Caki2 (cell line): ENCODE measurements around the gene FTH1. TPM values are rescaled to one million over a fixed set of nuclear protein-coding genes. Genes with fewer than 3 reads are reported as not detected.

ENCODE experiments used
- DNase-seq: peaks from one replicate; pipeline ENCODE4 v3.0.0-alpha.2; 2015; ENCODE audit warnings: low read depth
- in situ Hi-C: cut with HindIII; loops from 2 replicates; pipeline ENCODE4 v1.10.0; 2016; ENCODE audit warnings: low sequenced_read_pairs, low pct_unique_long_range_greater_than_20kb, mixed read lengths
- total RNA-seq: library from RNA; depleted of rRNA; stranded (reverse); fragments of >200 nt; shearing (Covaris generic); gene quantifications from 2 replicates; pipeline ENCODE4 v1.2.3, GENCODE V29; 2014; ENCODE audit warnings: low replicate concordance

The FTH1 gene
- total RNA-seq, 1 experiment from 2014 or later = 2,721 TPM

GRCh38 chr11:61983419-61983818 lies 16.0 kb upstream of the FTH1 start:
- DNase-seq = no peak
- in situ Hi-C loops = no loop called here

- in situ Hi-C loops = no loop called here
- no peak for DNase-seq
Measured at GRCh38 chr11:61980783-61981541, 13.5 kb upstream of the FTH1 start.

- in situ Hi-C loops = no loop called here
- DNase-seq = no peak
Measured at GRCh38 chr11:61978703-61979661, 11.5 kb upstream of the FTH1 start.

DNA sequence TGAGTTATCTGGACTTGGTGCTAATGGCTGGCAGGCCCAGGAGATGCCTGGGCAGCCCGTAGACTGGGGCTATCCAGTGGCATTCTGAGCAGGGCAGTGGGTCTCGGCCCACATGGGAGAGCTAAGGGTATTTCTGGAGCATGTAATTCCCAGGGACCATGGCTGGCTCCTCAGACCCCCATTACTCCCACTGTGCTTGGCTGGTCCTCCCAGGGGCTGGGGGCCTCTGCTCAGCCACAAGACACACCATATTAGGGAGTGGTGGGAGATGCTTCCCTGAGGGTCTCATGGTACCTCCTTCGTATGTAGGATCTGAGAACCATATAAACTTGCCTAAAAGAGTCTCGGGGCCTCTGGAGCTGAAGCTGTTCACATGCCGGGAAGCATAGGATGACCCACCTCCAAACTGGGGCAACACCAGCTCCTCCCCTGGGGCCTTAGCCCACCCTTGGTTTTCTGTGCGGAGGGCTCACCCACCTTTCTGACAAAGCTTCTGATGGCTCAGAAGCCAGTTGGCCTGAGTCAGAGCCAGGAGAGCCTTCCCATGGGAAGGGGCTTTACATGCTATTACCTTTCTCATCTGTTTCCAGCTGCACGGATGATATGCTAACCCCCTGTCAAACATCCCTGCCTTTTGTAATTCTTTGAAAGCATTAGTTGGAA lies 9.5 kb upstream of the FTH1 start:
- DNase-seq = no peak
- in situ Hi-C loops = no loop called here

- in situ Hi-C loops = no loop called here
- DNase-seq = no peak
Measured at GRCh38 chr11:61976420-61976800, 9.0 kb upstream of the FTH1 start.

GRCh38 chr11:61975638-61976419 lies 8.4 kb upstream of the FTH1 start:
- in situ Hi-C loops = no loop called here
- DNase-seq = no peak

- DNase-seq = no peak
- in situ Hi-C loops = no loop called here
Measured at GRCh38 chr11:61974766-61975631, 7.6 kb upstream of the FTH1 start.

DNA sequence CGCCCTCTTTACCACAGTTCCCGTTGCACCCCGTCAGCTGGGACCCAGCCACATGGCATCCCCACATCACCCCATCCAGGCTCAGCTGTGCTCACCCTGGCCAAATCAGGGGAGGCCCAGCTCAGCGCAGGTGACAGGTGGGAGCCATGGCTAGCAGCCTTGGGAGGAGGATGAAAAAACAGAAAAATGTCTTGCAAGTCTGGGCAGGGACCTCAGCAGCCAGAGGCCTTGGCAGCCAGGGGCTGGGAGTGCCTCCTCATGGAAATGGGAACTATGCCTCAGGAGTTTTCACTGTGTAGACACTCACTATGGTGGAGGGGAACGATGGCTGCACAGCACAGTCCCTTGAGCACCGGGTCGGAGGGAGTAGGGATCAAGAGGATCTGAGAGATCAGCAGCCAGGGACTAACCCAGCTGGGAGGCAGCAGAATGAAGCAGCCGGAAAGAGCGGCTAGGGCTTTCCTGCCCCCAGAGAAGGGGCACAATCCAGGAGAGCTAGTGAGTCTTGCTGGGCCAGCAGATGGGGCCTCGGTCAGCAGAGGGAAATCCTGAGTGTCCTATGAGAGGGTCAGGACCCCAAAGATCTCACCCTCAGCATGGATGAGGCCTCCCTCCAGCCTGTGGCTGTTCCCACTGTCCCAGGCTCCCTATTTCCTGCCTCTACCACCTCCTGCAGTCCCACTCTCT lies 6.2 kb upstream of the FTH1 start:
- in situ Hi-C loops = no loop called here
- no peak for DNase-seq

DNA sequence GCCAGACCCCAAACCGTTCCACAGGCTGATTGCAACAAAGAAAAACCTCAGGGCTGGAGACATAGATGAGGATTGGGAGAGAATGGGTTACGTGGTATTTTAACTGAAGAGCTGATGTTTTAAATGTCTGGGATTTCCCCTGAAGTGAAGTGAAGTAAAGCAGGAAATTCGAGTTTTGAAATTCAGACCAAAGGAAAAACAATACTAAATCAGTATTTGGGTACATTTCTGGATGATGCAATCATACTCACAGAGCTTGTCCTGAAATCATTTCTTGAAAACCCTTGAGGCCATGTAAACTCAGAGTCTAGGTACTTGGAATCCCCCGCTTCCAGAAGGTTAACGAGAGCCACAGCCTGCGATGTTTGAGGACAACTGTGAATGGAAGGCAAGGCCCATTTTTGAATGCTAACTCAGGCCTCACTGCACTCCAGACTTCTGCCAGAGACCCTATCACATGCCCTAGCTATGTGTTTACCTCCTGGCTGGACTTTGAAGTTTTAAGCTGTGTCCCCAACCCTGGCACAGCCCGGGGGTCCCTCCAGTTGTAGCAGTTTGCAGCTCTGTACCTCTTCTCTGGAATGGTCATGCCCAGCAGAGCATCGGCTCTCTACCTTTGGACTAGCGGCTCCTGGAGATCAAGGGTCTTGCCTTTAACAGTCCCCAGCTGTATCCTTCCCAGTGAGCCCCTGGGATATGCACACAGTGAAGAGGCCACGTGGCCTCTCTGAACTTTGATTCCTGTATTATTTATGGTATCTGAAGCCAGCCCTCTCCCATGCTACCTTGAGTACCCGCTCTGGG lies 5.4 kb upstream of the FTH1 start:
- in situ Hi-C loops = no loop called here
- peak; percentile 93 for DNase-seq

DNA sequence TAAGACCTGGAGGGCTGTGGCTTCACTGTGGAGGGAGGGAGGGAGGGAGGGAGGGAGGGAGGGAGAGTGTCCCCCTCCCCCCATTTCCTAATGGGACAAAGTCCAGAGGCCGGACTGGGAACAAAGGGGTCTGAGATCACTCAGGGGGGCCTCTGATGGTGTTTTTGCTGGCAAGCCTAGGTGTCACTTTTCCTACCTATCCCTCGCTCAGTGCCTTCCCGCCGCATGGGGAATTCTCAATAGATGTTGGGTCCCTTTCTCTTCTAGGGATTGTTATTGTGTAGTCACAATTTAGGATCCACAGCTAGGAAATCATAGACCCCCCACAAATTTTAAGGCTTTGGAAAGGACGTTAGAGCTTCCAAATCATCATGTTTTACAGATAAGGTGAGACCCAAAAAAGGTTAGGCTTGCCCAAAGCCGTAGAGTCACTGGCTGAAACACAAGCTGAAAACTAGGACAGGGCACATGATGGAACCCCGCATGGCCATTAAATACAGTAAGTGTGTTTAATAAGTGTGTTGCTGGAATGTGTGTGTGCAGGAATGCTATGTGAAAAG lies 4.8 kb upstream of the FTH1 start:
- in situ Hi-C loops = no loop called here
- no peak for DNase-seq

- DNase-seq = peak; percentile 99
- in situ Hi-C loops = no loop called here
Measured at GRCh38 chr11:61971248-61972111, 4.0 kb upstream of the FTH1 start.

DNA sequence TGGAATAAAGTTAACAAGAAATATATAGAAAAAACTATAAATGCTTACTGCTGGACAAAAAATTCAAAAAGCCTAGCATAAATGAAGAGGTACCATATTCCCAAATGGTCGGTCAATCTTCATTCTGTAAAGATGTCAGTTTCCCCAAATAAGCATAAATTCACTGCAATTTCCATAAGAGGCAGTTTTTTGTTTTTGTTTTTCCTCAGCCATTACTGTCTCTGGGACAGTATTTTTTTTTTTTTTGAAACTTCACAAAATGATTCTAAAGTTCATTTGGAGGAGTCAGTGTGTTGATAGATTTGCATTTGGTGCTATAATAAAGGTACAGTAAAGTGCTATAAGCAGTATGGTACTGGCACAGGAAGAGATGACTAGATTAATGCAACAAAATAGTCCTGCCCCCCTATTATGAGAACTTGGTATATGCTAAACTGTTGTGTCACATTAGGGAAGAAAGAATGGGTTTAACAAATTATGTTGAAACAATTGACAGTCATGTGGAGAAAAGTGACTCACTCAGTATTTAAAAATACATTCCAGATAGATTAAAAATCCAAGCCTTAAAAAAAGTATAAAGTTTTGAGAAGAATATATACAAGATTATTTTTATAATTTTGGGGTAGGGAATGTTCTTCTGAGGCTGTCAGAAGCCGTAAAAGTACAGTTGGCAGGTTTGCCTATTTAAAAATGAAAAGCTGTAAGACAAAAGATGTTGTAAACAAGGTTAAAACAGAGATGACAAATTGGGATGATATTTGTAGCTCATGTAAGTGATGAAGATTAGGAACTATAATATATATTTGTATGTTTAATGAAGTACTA lies 2.6 kb upstream of the FTH1 start:
- peak; percentile 39 for DNase-seq
- in situ Hi-C loops = no loop called here

DNA sequence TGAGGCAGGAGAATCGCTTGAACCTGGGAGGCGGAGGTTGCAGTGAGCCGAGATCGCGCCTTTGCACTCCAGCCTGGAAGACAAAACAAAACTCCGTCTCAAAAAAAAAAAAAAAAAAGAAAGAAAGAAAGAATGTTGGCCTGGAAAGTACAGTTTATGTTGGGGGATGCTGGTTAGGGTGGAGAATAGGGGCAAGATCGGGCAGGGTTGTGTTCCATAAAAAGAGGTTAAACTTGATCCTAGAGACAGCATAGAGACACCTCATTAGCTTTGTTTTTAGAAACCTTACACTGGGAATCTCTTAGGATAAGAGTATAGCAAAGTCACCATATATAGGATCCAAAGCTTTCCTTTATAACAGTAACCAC lies 1.9 kb upstream of the FTH1 start:
- DNase-seq = peak; percentile 35
- in situ Hi-C loops = no loop called here

DNA sequence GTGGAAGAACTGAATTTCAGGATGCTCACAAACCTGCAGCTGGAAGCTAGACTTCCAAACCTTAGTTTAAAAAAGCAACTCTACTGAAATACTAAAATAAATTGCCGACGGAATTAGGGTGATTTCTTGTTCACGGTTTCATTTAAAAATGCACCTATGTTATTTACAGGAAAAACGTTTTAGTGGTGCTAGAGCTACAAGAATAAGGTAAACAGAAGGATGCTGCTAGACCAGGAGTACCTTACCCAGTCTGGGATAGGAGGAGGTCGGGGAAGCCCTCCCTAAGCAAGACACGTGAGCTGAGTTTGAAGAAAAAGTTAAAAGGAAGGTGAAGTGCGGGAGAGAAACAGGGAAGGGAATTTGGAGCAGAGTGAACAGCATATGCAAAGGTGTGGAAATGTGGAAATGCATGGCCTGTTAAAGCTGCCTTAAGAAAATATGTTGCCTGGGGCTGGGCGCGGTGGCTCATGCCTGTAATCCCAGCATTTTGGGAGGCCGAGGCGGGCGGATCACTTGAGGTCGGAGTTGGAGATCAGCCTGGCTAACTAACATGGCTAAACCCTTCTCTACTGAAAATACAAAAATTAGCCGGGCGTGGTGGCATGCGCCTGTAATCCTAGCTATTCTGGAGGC lies 1.4 kb upstream of the FTH1 start:
- in situ Hi-C loops = no loop called here

More for the DNA sequence above, 1.4 kb upstream of the FTH1 start:
- DNase-seq = peak; percentile 36
